HUES48 (cell line): ENCODE data around the gene THSD4.

Source experiments
- H3K27ac ChIP-seq: one replicate; pipeline ENCODE4 v1.7.0; 2013; ENCODE audit warnings: low read depth, low read length, inconsistent platforms
- H3K27me3 ChIP-seq: 2 replicates; pipeline ENCODE4 v1.6.1; 2013; ENCODE audit warnings: mild to moderate bottlenecking, low read length; ENCODE audit not compliant: control insufficient read depth, insufficient read depth
- H3K36me3 ChIP-seq: 2 replicates; pipeline ENCODE4 v1.6.1; 2013; ENCODE audit warnings: low read length; ENCODE audit not compliant: control insufficient read depth, insufficient read depth
- H3K4me1 ChIP-seq: 2 replicates; pipeline ENCODE4 v1.6.1; 2013; ENCODE audit warnings: mild to moderate bottlenecking, low read length; ENCODE audit not compliant: control insufficient read depth, insufficient read depth
- H3K4me3 ChIP-seq: 2 replicates; pipeline ENCODE4 v1.5.1; 2013; ENCODE audit warnings: mild to moderate bottlenecking, low read depth, low read length
- H3K9ac ChIP-seq: 2 replicates; pipeline ENCODE4 v1.6.1; 2013; ENCODE audit warnings: mild to moderate bottlenecking, low read depth, low read length, moderate library complexity
- H3K9me3 ChIP-seq: 2 replicates; pipeline ENCODE4 v1.6.1; 2013; ENCODE audit warnings: low read length; ENCODE audit not compliant: control insufficient read depth, insufficient read depth

Gene THSD4

GRCh38 chr15:71330638-71331162 is 215.4 kb downstream of the THSD4 start:
- no peak overlapping the region for H3K4me3 ChIP-seq
- H3K27ac ChIP-seq = no peak overlapping the region
- peaks cover 9% of the 10 kb centered on the region for H3K4me1 ChIP-seq

GRCh38 chr15:71331173-71331572 is 215.9 kb downstream of the THSD4 start:
- Histone ChIP-seq H3K27me3 (no peaks in the 10 kb centered on the region), H3K4me3 (no peak overlapping the region), H3K36me3 (no peaks in the 10 kb centered on the region), H3K9me3 (no peaks in the 10 kb centered on the region), H3K4me1 (peaks cover 9% of the 10 kb centered on the region), H3K9ac (no peak overlapping the region), H3K27ac (no peak overlapping the region)

More at GRCh38 chr15:71330638-71331162, 215.4 kb downstream of the THSD4 start:
- Histone ChIP-seq H3K36me3 (no peaks in the 10 kb centered on the region), H3K27me3 (no peaks in the 10 kb centered on the region), H3K9ac (no peak overlapping the region), H3K9me3 (no peaks in the 10 kb centered on the region)

DNA sequence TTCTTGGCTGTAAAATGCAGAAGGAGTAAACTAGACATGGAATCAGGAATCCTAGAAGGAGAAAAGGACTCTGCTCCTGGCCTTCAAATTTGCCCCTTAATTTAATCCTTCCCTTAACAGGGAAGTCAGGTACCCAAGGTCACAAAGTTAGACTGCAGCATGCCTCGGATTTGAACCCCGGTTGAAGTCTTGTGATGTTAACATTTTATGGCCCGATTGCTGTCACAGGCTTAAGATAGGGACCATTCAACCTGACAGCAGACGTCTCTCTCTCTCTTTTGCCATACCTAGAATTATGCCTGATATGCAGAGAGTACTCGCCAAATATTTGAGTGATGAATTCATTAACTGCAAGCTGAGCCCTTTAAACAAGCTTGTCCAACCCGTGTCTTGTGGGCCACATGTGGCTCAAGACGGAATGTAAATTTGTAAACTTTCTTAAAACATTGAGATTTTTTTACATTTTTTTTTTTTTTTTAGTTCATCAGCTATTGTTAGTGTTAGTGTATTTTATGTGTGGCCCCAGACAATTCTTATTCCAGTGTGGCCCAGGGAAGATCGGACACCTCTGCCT is 217.2 kb downstream of the THSD4 start:
- Histone ChIP-seq H3K9me3 (no peaks in the 10 kb centered on the region), H3K4me1 (peaks cover 18% of the 10 kb centered on the region), H3K36me3 (no peaks in the 10 kb centered on the region), H3K9ac (no peak overlapping the region), H3K4me3 (no peak overlapping the region), H3K27me3 (no peaks in the 10 kb centered on the region), H3K27ac (no peak overlapping the region)

DNA sequence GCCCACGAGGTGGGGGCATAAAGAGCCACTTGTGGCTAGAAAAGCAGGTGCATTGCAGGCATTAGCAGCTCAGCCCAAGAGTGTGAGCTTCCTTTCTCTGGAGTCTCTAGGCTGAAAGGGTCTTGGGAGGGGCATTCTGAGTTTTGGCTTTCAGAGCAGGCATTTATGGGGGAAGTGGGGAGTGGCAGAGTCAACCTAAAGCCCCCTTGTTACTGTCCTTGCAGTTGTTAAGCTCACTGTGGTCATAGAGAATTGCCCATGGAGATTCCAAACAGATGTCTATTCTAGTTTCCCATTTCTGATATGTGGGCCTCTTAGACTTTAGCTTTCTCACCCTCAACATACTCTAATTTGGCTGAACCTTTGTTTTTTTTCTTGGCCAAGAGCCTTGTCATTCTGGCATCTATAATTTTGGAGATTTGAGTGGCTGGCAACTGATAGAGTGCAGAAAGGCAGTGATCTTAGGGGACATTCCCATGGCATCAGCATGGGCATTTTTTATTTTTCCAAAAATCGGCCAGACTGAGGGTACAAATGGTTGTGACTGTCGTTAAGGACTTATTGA is 217.9 kb downstream of the THSD4 start:
- H3K4me1 ChIP-seq = peaks cover 24% of the 10 kb centered on the region
- no peaks in the 10 kb centered on the region for H3K9me3 ChIP-seq
- H3K27me3 ChIP-seq = no peaks in the 10 kb centered on the region
- no peak overlapping the region for H3K4me3 ChIP-seq
- no peak overlapping the region for H3K9ac ChIP-seq
- no peaks in the 10 kb centered on the region for H3K36me3 ChIP-seq
- no peak overlapping the region for H3K27ac ChIP-seq

DNA sequence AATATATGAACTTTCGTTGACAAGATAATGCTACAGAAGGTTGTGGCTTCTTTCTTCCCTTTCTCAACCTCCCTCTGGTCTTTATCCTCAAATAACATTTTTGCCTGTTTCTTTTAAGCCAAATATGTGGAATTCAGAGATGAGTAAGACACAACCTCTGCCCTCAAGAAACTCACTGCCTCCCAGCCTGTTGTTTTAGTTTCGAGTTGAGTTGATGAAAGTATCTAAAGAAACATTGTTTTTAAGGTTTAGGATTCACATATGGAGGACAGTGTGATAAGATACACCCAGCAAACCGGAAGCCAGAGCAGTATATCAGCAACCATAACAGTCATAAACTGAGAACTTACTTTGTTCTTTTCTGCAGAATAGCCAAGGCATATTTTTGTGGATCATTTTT is 218.6 kb downstream of the THSD4 start:
- Histone ChIP-seq H3K9me3 (no peaks in the 10 kb centered on the region), H3K9ac (no peak overlapping the region), H3K4me3 (no peak overlapping the region), H3K36me3 (no peaks in the 10 kb centered on the region), H3K27me3 (no peaks in the 10 kb centered on the region), H3K4me1 (peaks cover 24% of the 10 kb centered on the region), H3K27ac (no peak overlapping the region)

GRCh38 chr15:71334434-71334833 is 219.2 kb downstream of the THSD4 start:
- Histone ChIP-seq H3K27ac (no peak overlapping the region), H3K4me1 (peaks cover 24% of the 10 kb centered on the region), H3K9me3 (no peaks in the 10 kb centered on the region), H3K36me3 (no peaks in the 10 kb centered on the region), H3K9ac (no peak overlapping the region), H3K4me3 (no peak overlapping the region), H3K27me3 (no peaks in the 10 kb centered on the region)

- H3K27ac ChIP-seq = no peak overlapping the region
Measured at GRCh38 chr15:71334873-71335272, 219.6 kb downstream of the THSD4 start.

GRCh38 chr15:71335591-71335990 is 220.3 kb downstream of the THSD4 start:
- peaks cover 24% of the 10 kb centered on the region for H3K4me1 ChIP-seq
- H3K9ac ChIP-seq = no peak overlapping the region
- H3K4me3 ChIP-seq = no peak overlapping the region
- H3K9me3 ChIP-seq = no peaks in the 10 kb centered on the region
- no peak overlapping the region for H3K27ac ChIP-seq
- H3K27me3 ChIP-seq = no peaks in the 10 kb centered on the region
- H3K36me3 ChIP-seq = no peaks in the 10 kb centered on the region

More at GRCh38 chr15:71334873-71335272, 219.6 kb downstream of the THSD4 start:
- Histone ChIP-seq H3K9ac (no peak overlapping the region), H3K4me1 (peaks cover 24% of the 10 kb centered on the region), H3K4me3 (no peak overlapping the region), H3K9me3 (no peaks in the 10 kb centered on the region), H3K27me3 (no peaks in the 10 kb centered on the region), H3K36me3 (no peaks in the 10 kb centered on the region)

DNA sequence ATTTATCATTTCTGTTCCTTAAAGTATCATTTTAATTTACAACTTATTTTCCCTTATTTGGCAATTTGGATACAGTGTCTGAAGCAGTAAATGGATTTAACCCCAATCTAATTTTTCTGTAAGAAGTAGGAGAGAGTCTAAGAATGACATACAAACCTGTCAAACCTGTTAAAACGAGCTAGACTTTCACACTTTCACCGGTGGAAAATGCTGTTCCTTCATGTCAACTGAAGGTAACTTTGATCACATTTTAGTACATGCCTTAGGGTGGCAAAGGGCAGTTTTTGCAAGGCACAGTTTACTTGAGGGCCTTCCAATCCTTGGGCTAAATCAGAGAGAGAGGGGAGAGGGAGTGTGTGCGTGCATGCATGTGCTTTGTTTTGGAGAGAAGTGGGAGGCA is 221.4 kb downstream of the THSD4 start:
- H3K36me3 ChIP-seq = no peaks in the 10 kb centered on the region
- H3K4me3 ChIP-seq = no peak overlapping the region
- peak overlapping the region; percentile 30 for H3K27ac ChIP-seq
- H3K9ac ChIP-seq = no peak overlapping the region
- no peaks in the 10 kb centered on the region for H3K27me3 ChIP-seq
- peaks cover 14% of the 10 kb centered on the region for H3K4me1 ChIP-seq
- H3K9me3 ChIP-seq = no peaks in the 10 kb centered on the region

- Histone ChIP-seq H3K36me3 (no peaks in the 10 kb centered on the region), H3K9ac (no peak overlapping the region), H3K4me3 (no peak overlapping the region), H3K4me1 (peaks cover 14% of the 10 kb centered on the region), H3K27ac (peak overlapping the region; percentile 33), H3K9me3 (no peaks in the 10 kb centered on the region), H3K27me3 (no peaks in the 10 kb centered on the region)
Measured at GRCh38 chr15:71337197-71337845, 222.1 kb downstream of the THSD4 start.

DNA sequence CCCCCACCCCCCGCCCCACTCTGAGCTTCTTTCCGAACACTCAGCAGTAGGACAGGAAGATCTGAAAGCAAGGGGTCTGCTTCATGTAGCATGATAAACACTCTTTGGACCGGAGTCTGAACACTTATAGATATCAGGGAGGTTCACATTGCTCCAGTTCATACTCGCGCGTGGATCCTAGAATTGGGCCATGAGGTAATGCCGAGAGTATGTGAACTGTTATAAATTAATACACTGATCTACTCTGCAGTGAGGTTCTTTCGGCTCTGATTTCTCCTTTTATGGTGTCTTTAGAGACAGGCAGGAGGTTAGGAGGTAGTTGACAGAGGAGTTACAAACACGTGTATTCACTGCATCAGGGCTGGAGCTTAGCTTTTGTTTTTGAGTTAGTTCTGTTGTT is 223.0 kb downstream of the THSD4 start:
- no peaks in the 10 kb centered on the region for H3K27me3 ChIP-seq
- peaks cover 14% of the 10 kb centered on the region for H3K4me1 ChIP-seq
- no peaks in the 10 kb centered on the region for H3K36me3 ChIP-seq
- no peaks in the 10 kb centered on the region for H3K9me3 ChIP-seq
- H3K4me3 ChIP-seq = no peak overlapping the region
- no peak overlapping the region for H3K27ac ChIP-seq
- no peak overlapping the region for H3K9ac ChIP-seq
